Measurements from ENCODE around the gene SSTR4.

The SSTR4 gene

GRCh38 chr20:23068283-23068682 is 33.2 kb downstream of the SSTR4 start:
- no peak for DNase-seq

GRCh38 chr20:23069108-23069507 is 34.0 kb downstream of the SSTR4 start:
- DNase-seq = no peak

GRCh38 chr20:23071398-23071797 is 36.3 kb downstream of the SSTR4 start:
- no peak for DNase-seq

- DNase-seq = no peak
Measured at GRCh38 chr20:23071996-23072395, 36.9 kb downstream of the SSTR4 start.

GRCh38 chr20:23072892-23073586 is 37.9 kb downstream of the SSTR4 start:
- DNase-seq = no peak

- no peak for DNase-seq
Measured at GRCh38 chr20:23074052-23074451, 38.9 kb downstream of the SSTR4 start.

GRCh38 chr20:23077277-23077676 is 42.2 kb downstream of the SSTR4 start:
- DNase-seq = no peak

- no peak for DNase-seq
Measured at GRCh38 chr20:23078351-23079015, 43.4 kb downstream of the SSTR4 start.

- no peak for DNase-seq
Measured at GRCh38 chr20:23079016-23079351, 43.9 kb downstream of the SSTR4 start.

- no peak for DNase-seq
Measured at GRCh38 chr20:23079926-23080325, 44.8 kb downstream of the SSTR4 start.

- DNase-seq = no peak
Measured at GRCh38 chr20:23080521-23080920, 45.4 kb downstream of the SSTR4 start.

GRCh38 chr20:23081263-23081819 is 46.2 kb downstream of the SSTR4 start:
- no peak for DNase-seq

- no peak for DNase-seq
Measured at GRCh38 chr20:23082846-23083552, 47.9 kb downstream of the SSTR4 start.

- DNase-seq = no peak
Measured at GRCh38 chr20:23083553-23084220, 48.6 kb downstream of the SSTR4 start.

- no peak for DNase-seq
Measured at GRCh38 chr20:23084282-23084844, 49.3 kb downstream of the SSTR4 start.

- DNase-seq = no peak
Measured at GRCh38 chr20:23084845-23085365, 49.8 kb downstream of the SSTR4 start.

GRCh38 chr20:23085436-23086055 is 50.4 kb downstream of the SSTR4 start:
- DNase-seq = no peak

GRCh38 chr20:23086056-23086566 is 51.0 kb downstream of the SSTR4 start, which contains the start of gene CD93:
CD93 (minus strand) TSS chr20:23086324; CDS start chr20:23086192, 132 bp downstream.
- no peak for DNase-seq

GRCh38 chr20:23086931-23087411 is 51.9 kb downstream of the SSTR4 start:
- no peak for DNase-seq

GRCh38 chr20:23087587-23088251 is 52.6 kb downstream of the SSTR4 start:
- DNase-seq = no peak

All from activated naive CD4-positive, alpha-beta T cell treated with anti-CD3 and anti-CD28 coated beads, Interleukin-2, amount 50 U/mL, for 16 hours (primary cell).